ENCODE measurements around the gene FAM149B1.

FAM149B1 gene

GRCh38 chr10:73289958-73290357 is 122.0 kb downstream of the FAM149B1 start:
- no peak for DNase-seq

- DNase-seq: no peak
Measured at GRCh38 chr10:73293461-73293860, 125.5 kb downstream of the FAM149B1 start.
